GM23248 (cell line): ENCODE data around the gene NHERF2. TPM values are rescaled to one million over a fixed set of nuclear protein-coding genes. Genes with fewer than 3 reads are reported as not detected.

Experiments
- DNase-seq: peaks from one replicate; pipeline ENCODE4 v3.0.0-alpha.2; 2015
- H2AFZ ChIP-seq: fragments of 200-600 bp; sonication (generic); 2 replicates; pipeline ENCODE4 v1.6.1; 2016; ENCODE audit warnings: antibody characterized with exemption
- H3F3A ChIP-seq: fragments of 200-600 bp; sonication (generic); 2 replicates; pipeline ENCODE4 v1.6.1; 2016; ENCODE audit warnings: mild to moderate bottlenecking, antibody characterized with exemption, mixed run types; ENCODE audit not compliant: insufficient read depth
- H3K27ac ChIP-seq: fragments of 200-600 bp; sonication (generic); 2 replicates; pipeline ENCODE4 v1.5.1; 2016; ENCODE audit warnings: mild to moderate bottlenecking
- H3K27me3 ChIP-seq: fragments of 200-600 bp; sonication (generic); replicated peaks from 2 replicates; pipeline ENCODE4 v1.6.1; 2016; ENCODE audit warnings: mild to moderate bottlenecking; ENCODE audit not compliant: insufficient read depth
- H3K36me3 ChIP-seq: fragments of 200-600 bp; sonication (generic); 2 replicates; pipeline ENCODE4 v1.6.1; 2016; ENCODE audit warnings: low read depth, mild to moderate bottlenecking
- H3K4me1 ChIP-seq: fragments of 200-600 bp; sonication (generic); 2 replicates; pipeline ENCODE4 v1.6.1; 2016; ENCODE audit warnings: mild to moderate bottlenecking; ENCODE audit not compliant: insufficient read depth
- H3K4me2 ChIP-seq: fragments of 200-600 bp; sonication (generic); one replicate; pipeline ENCODE4 v1.6.1; 2016; ENCODE audit warnings: mild to moderate bottlenecking; ENCODE audit not compliant: unreplicated experiment
- H3K4me3 ChIP-seq: fragments of 200-600 bp; sonication (generic); 2 replicates; pipeline ENCODE4 v1.5.1; 2016; ENCODE audit warnings: mild to moderate bottlenecking
- H3K79me2 ChIP-seq: fragments of 200-600 bp; sonication (generic); 2 replicates; pipeline ENCODE4 v1.6.1; 2016; ENCODE audit warnings: mild to moderate bottlenecking; ENCODE audit not compliant: insufficient read depth
- H3K9ac ChIP-seq: fragments of 200-600 bp; sonication (generic); 2 replicates; pipeline ENCODE4 v1.6.1; 2016; ENCODE audit warnings: mild to moderate bottlenecking
- H3K9me2 ChIP-seq: fragments of 200-600 bp; sonication (generic); 2 replicates; pipeline ENCODE4 v1.6.1; 2016; ENCODE audit warnings: mixed run types, mild to moderate bottlenecking, moderate library complexity; ENCODE audit not compliant: insufficient read depth
- H3K9me3 ChIP-seq: fragments of 200-600 bp; sonication (generic); one replicate; pipeline ENCODE4 v1.6.1; 2017; ENCODE audit warnings: low read depth
- H4K20me1 ChIP-seq: fragments of 200-600 bp; sonication (generic); 2 replicates; pipeline ENCODE4 v1.6.0; 2016; ENCODE audit not compliant: insufficient read depth
- EZH2 ChIP-seq: fragments of 200-600 bp; sonication (generic); IDR thresholded peaks from 2 replicates; pipeline ENCODE4 v1.6.1; 2018; ENCODE audit warnings: antibody characterized with exemption, mild to moderate bottlenecking; ENCODE audit not compliant: insufficient read depth, poor library complexity, severe bottlenecking
- EZH2phosphoT487 ChIP-seq: fragments of 200-600 bp; sonication (generic); IDR thresholded peaks from 2 replicates; pipeline ENCODE4 v1.6.1; 2018; ENCODE audit warnings: antibody characterized with exemption, moderate library complexity, mild to moderate bottlenecking, low read depth; ENCODE audit not compliant: insufficient read depth
- WGBS, 2 experiments: methylation state at CpG; one replicate each; pipeline ENCODE4 v1.1.6; 2015 to 2017; ENCODE audit warnings: low lambda C conversion rate in 2 of 2, low coverage in 1 of 2; ENCODE audit errors: missing lambda C conversion rate in 2 of 2; 5-methylcytosine and 5-hydroxymethylcytosine counted together
- in situ Hi-C: fragments of 300-500 bp; cut with MboI; formaldehyde crosslinking; loops from 2 replicates; pipeline ENCODE4 v1.15.0; 2020
- polyA plus RNA-seq: library from polyadenylated mRNA; unstranded; fragments of >200 nt; fragmentation: Nextera tagmentation; extraction: Ambion mirVana; gene quantifications from 2 replicates; pipeline ENCODE4 v1.2.1, GENCODE V29; 2016
- total RNA-seq: library from RNA; depleted of rRNA; stranded (reverse); fragments of >200 nt; shearing (Covaris generic); gene quantifications from 2 replicates; pipeline ENCODE4 v1.2.3, GENCODE V29; 2014

NHERF2 gene
- total and polyA plus RNA-seq, 2 experiments from 2014 or later, result 27.3 to 29.0 TPM

- H3K9ac ChIP-seq, result peak overlapping the region; percentile 85
- no peaks in the 10 kb centered on the region for H3K9me3 ChIP-seq
- no peak overlapping the region for H3K4me2 ChIP-seq
- no peak overlapping the region for H3K4me3 ChIP-seq
- no peaks in the 10 kb centered on the region for H3K27me3 ChIP-seq
- in situ Hi-C loops, result no loop called here
- no peak overlapping the region for H2AFZ ChIP-seq
- 93 to 94% methylated on average over 13 to 16 of the region's 17 CpGs for WGBS, 2 experiments
- TF ChIP-seq EZH2phosphoT487 (no peak), EZH2 (no peak)
- no peaks in the 10 kb centered on the region for H3F3A ChIP-seq
- H3K27ac ChIP-seq, result peak overlapping the region; percentile 82
- H3K36me3 ChIP-seq, result no peaks in the 10 kb centered on the region
- H3K79me2 ChIP-seq, result peaks cover 12% of the 10 kb centered on the region; the same call in 1 of the 2 replicates
- no peaks in the 10 kb centered on the region for H4K20me1 ChIP-seq
- no peaks in the 10 kb centered on the region for H3K9me2 ChIP-seq
- DNase-seq, result no peak
- H3K4me1 ChIP-seq, result peaks cover 32% of the 10 kb centered on the region
Observed at GRCh38 chr16:2034696-2035430, 8.2 kb downstream of the NHERF2 start.

- H4K20me1 ChIP-seq, result no peaks in the 10 kb centered on the region
- H3K4me1 ChIP-seq, result peaks cover 33% of the 10 kb centered on the region
- no peaks in the 10 kb centered on the region for H3K9me3 ChIP-seq
- H3K4me2 ChIP-seq, result peak overlapping the region; percentile 62
- in situ Hi-C loops, result no loop called here
- no peak for TF ChIP-seq EZH2
- no peak for TF ChIP-seq EZH2phosphoT487
- H3K9me2 ChIP-seq, result no peaks in the 10 kb centered on the region
- H3K36me3 ChIP-seq, result no peaks in the 10 kb centered on the region
- peak overlapping the region; percentile 50 for H3K4me3 ChIP-seq
- no peaks in the 10 kb centered on the region for H3F3A ChIP-seq
- H3K9ac ChIP-seq, result peak overlapping the region; percentile 85
- WGBS, 2 experiments, result 36% methylated on average over 33 to 34 of the region's 34 CpGs
- peaks cover 12% of the 10 kb centered on the region; the same call in 1 of the 2 replicates for H3K79me2 ChIP-seq
- peak; percentile 88 for DNase-seq
- H3K27ac ChIP-seq, result peak overlapping the region; percentile 82
- no peaks in the 10 kb centered on the region for H3K27me3 ChIP-seq
- peak overlapping the region; percentile 80 for H2AFZ ChIP-seq
Observed at GRCh38 chr16:2035431-2036199, 8.9 kb downstream of the NHERF2 start.

- Histone ChIP-seq H3K9me3 (no peaks in the 10 kb centered on the region), H3K4me1 (peaks cover 33% of the 10 kb centered on the region), H3F3A (no peaks in the 10 kb centered on the region), H3K36me3 (no peaks in the 10 kb centered on the region), H4K20me1 (no peaks in the 10 kb centered on the region), H3K9me2 (no peaks in the 10 kb centered on the region), H2AFZ (peak overlapping the region; percentile 80), H3K4me2 (peak overlapping the region; percentile 62), H3K9ac (peak overlapping the region; percentile 85), H3K79me2 (peaks cover 12% of the 10 kb centered on the region; the same call in 1 of the 2 replicates), H3K4me3 (peak overlapping the region; percentile 50; the same call in 1 of the 2 replicates), H3K27me3 (no peaks in the 10 kb centered on the region), H3K27ac (peak overlapping the region; percentile 82)
- in situ Hi-C loops, result no loop called here
- TF ChIP-seq EZH2, result no peak
- DNase-seq, result no peak
- 92% methylated on average over 43 to 47 of the region's 47 CpGs for WGBS, 2 experiments
Observed at GRCh38 chr16:2036200-2036966, 9.7 kb downstream of the NHERF2 start.

- no peak for DNase-seq
- H3K4me2 ChIP-seq, result no peak overlapping the region
- H3K4me1 ChIP-seq, result peaks cover 33% of the 10 kb centered on the region
- H3K27ac ChIP-seq, result no peak overlapping the region
- in situ Hi-C loops, result no loop called here
- peaks cover 12% of the 10 kb centered on the region; the same call in 1 of the 2 replicates for H3K79me2 ChIP-seq
- no peak overlapping the region for H2AFZ ChIP-seq
- 91 to 96% methylated on average over 14 to 15 of the region's 15 CpGs for WGBS, 2 experiments
- no peaks in the 10 kb centered on the region for H3F3A ChIP-seq
- no peaks in the 10 kb centered on the region for H3K9me3 ChIP-seq
- H3K4me3 ChIP-seq, result no peak overlapping the region
- H4K20me1 ChIP-seq, result no peaks in the 10 kb centered on the region
- H3K9ac ChIP-seq, result no peak overlapping the region
- no peaks in the 10 kb centered on the region for H3K27me3 ChIP-seq
- no peaks in the 10 kb centered on the region for H3K36me3 ChIP-seq
- no peaks in the 10 kb centered on the region for H3K9me2 ChIP-seq
- no peak for TF ChIP-seq EZH2phosphoT487
- TF ChIP-seq EZH2, result no peak
Observed at GRCh38 chr16:2037115-2037514, 10.4 kb downstream of the NHERF2 start.
